ENCODE results near the gene BAZ2B. TPM values are rescaled to one million over a fixed set of nuclear protein-coding genes. Genes with fewer than 3 reads are reported as not detected.

The BAZ2B gene
- polyA plus RNA-seq, 2 of the 4 experiments (the other 2 are of a cell fraction) = 19.6 to 50.6 TPM

GRCh38 chr2:159515441-159515840 is 100.9 kb downstream of the BAZ2B start:
- CTCF ChIA-PET = interaction anchor here (1.0 to 1.2 kb wide), 2 partner anchors 101 to 196 kb away, joined by 3 read pairs; no protein-coding TSS in a partner anchor
- TF ChIP-seq, protein P1, sequence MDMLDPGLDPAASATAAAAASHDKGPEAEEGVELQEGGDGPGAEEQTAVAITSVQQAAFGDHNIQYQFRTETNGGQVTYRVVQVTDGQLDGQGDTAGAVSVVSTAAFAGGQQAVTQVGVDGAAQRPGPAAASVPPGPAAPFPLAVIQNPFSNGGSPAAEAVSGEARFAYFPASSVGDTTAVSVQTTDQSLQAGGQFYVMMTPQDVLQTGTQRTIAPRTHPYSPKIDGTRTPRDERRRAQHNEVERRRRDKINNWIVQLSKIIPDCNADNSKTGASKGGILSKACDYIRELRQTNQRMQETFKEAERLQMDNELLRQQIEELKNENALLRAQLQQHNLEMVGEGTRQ (IDR thresholded peaks at IDR 0.05) = no peak
- TF ChIP-seq NR3C1 (IDR thresholded peaks at IDR 0.05) (no peak), MAFK (IDR thresholded peaks at IDR 0.05; ENCODE audit: partially characterized antibody) (no peak), HES2 (IDR thresholded peaks at IDR 0.05) (no peak), ESRRA (IDR thresholded peaks at IDR 0.05; ENCODE audit: borderline replicate concordance, low read length) (no peak), ZFP36 (IDR thresholded peaks at IDR 0.05; ENCODE audit: borderline replicate concordance, partially characterized antibody) (no peak), RFX5 (IDR thresholded peaks at IDR 0.05) (no peak), KDM5A (IDR thresholded peaks at IDR 0.05) (no peak), BHLHE40 (IDR thresholded peaks at IDR 0.05; ENCODE audit: low read depth, low read length) (no peak), JUNB (IDR thresholded peaks at IDR 0.05) (no peak), RNF2 (IDR thresholded peaks at IDR 0.05; ENCODE audit: borderline replicate concordance, low read depth) (no peak), CBX8 (IDR thresholded peaks at IDR 0.05) (no peak), PHF8 (IDR thresholded peaks at IDR 0.05; ENCODE audit: borderline replicate concordance, low read depth) (no peak), SMC3 (IDR thresholded peaks at IDR 0.05) (no peak), NPAS2 (CRISPR knock-in tag; IDR thresholded peaks at IDR 0.05; ENCODE audit: borderline replicate concordance) (no peak), HOXB5 (CRISPR knock-in tag; IDR thresholded peaks at IDR 0.05) (no peak), HEYL (CRISPR knock-in tag; IDR thresholded peaks at IDR 0.05) (no peak)
- TF ChIP-seq, protein P2, sequence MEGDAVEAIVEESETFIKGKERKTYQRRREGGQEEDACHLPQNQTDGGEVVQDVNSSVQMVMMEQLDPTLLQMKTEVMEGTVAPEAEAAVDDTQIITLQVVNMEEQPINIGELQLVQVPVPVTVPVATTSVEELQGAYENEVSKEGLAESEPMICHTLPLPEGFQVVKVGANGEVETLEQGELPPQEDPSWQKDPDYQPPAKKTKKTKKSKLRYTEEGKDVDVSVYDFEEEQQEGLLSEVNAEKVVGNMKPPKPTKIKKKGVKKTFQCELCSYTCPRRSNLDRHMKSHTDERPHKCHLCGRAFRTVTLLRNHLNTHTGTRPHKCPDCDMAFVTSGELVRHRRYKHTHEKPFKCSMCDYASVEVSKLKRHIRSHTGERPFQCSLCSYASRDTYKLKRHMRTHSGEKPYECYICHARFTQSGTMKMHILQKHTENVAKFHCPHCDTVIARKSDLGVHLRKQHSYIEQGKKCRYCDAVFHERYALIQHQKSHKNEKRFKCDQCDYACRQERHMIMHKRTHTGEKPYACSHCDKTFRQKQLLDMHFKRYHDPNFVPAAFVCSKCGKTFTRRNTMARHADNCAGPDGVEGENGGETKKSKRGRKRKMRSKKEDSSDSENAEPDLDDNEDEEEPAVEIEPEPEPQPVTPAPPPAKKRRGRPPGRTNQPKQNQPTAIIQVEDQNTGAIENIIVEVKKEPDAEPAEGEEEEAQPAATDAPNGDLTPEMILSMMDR (IDR thresholded peaks at IDR 0.05) = no peak
- POLR2A ChIA-PET = no interaction called here
- WGBS (ENCODE audit: missing lambda C conversion rate) = 92% methylated on average over 1 of the region's 1 CpG
- no peak overlapping the region for H3K4me3 ChIP-seq
- no peak overlapping the region for H3K27ac ChIP-seq
- H3K4me2 ChIP-seq = peak overlapping the region; percentile 88
- FAIRE-seq (no peak), DNase-seq (ENCODE audit: low read depth in 1 of 2, low spot score in 1 of 2) (no peak), ATAC-seq (no peak)
- H3K9me3 ChIP-seq = no peaks in the 10 kb centered on the region
- H3K4me1 ChIP-seq = peaks cover 22% of the 10 kb centered on the region; the same call in 2 of the 3 replicates

- no peak for TF ChIP-seq RARB (CRISPR knock-in tag; IDR thresholded peaks at IDR 0.05)
- TF ChIP-seq ESRRA (IDR thresholded peaks at IDR 0.05; ENCODE audit: borderline replicate concordance, low read length) = no peak
- TF ChIP-seq NPAS2 (CRISPR knock-in tag; IDR thresholded peaks at IDR 0.05; ENCODE audit: borderline replicate concordance) = no peak
- TF ChIP-seq RFX5 (IDR thresholded peaks at IDR 0.05) = no peak
- TF ChIP-seq, protein P3, sequence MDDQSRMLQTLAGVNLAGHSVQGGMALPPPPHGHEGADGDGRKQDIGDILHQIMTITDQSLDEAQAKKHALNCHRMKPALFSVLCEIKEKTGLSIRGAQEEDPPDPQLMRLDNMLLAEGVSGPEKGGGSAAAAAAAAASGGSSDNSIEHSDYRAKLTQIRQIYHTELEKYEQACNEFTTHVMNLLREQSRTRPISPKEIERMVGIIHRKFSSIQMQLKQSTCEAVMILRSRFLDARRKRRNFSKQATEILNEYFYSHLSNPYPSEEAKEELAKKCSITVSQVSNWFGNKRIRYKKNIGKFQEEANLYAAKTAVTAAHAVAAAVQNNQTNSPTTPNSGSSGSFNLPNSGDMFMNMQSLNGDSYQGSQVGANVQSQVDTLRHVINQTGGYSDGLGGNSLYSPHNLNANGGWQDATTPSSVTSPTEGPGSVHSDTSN (IDR thresholded peaks at IDR 0.05) = no peak
- TF ChIP-seq CHD2 (IDR thresholded peaks at IDR 0.05; ENCODE audit: low read length, partially characterized antibody) = no peak
- TF ChIP-seq, protein P2 (IDR thresholded peaks at IDR 0.05) = no peak
- TF ChIP-seq JUN (IDR thresholded peaks at IDR 0.05) = no peak
- TF ChIP-seq, protein P4, sequence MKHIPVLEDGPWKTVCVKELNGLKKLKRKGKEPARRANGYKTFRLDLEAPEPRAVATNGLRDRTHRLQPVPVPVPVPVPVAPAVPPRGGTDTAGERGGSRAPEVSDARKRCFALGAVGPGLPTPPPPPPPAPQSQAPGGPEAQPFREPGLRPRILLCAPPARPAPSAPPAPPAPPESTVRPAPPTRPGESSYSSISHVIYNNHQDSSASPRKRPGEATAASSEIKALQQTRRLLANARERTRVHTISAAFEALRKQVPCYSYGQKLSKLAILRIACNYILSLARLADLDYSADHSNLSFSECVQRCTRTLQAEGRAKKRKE (CRISPR knock-in tag; IDR thresholded peaks at IDR 0.05; ENCODE audit: low read depth) = no peak
- no peak for TF ChIP-seq FOXS1 (CRISPR knock-in tag; IDR thresholded peaks at IDR 0.05)
- no peak for TF ChIP-seq RCOR1 (IDR thresholded peaks at IDR 0.05; ENCODE audit: low read depth, low read length)
- TF ChIP-seq, protein P5, sequence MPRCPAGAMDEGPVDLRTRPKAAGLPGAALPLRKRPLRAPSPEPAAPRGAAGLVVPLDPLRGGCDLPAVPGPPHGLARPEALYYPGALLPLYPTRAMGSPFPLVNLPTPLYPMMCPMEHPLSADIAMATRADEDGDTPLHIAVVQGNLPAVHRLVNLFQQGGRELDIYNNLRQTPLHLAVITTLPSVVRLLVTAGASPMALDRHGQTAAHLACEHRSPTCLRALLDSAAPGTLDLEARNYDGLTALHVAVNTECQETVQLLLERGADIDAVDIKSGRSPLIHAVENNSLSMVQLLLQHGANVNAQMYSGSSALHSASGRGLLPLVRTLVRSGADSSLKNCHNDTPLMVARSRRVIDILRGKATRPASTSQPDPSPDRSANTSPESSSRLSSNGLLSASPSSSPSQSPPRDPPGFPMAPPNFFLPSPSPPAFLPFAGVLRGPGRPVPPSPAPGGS (IDR thresholded peaks at IDR 0.05) = no peak
- no peak for TF ChIP-seq NR3C1 (IDR thresholded peaks at IDR 0.05)
- TF ChIP-seq KDM1A (IDR thresholded peaks at IDR 0.05; ENCODE audit: low read depth) = no peak
- no peak for TF ChIP-seq CBX2 (IDR thresholded peaks at IDR 0.05; ENCODE audit: borderline replicate concordance, low read depth)
- no peak for TF ChIP-seq HDAC2 (IDR thresholded peaks at IDR 0.05)
- Histone ChIP-seq H3K9me3 (no peaks in the 10 kb centered on the region), H3K4me1 (peaks cover 22% of the 10 kb centered on the region; the same call in 2 of the 3 replicates), H3K27ac (no peak overlapping the region), H3K4me2 (no peak overlapping the region), H3K4me3 (no peak overlapping the region)
- FAIRE-seq (no peak), DNase-seq (ENCODE audit: low read depth in 1 of 2, low spot score in 1 of 2) (no peak), ATAC-seq (no peak)
- ChIA-PET POLR2A (no interaction called here), CTCF (no interaction called here)
- WGBS (ENCODE audit: missing lambda C conversion rate) = 97% methylated on average over 1 of the region's 1 CpG
Observed at GRCh38 chr2:159513745-159514144, 102.6 kb downstream of the BAZ2B start.

Data from A549 (cell line).